ENCODE data around the gene NREP. TPM values are rescaled to one million over a fixed set of nuclear protein-coding genes. Genes with fewer than 3 reads are reported as not detected.

The NREP gene
- polyA plus RNA-seq, 12 donors = 342 to 519 (median 416) TPM

GRCh38 chr5:111776913-111777781, 20.2 kb upstream of the NREP start:
- no peak for DNase-seq

- DNase-seq = no peak
These were observed 18.2 kb upstream of the NREP start for GRCh38 chr5:111775224-111775623.

GRCh38 chr5:111774525-111774924, 17.5 kb upstream of the NREP start:
- no peak for DNase-seq

GRCh38 chr5:111772456-111773122, 15.6 kb upstream of the NREP start:
- DNase-seq = no peak

- DNase-seq = no peak
These were observed 12.5 kb upstream of the NREP start for GRCh38 chr5:111769541-111769940.

DNA sequence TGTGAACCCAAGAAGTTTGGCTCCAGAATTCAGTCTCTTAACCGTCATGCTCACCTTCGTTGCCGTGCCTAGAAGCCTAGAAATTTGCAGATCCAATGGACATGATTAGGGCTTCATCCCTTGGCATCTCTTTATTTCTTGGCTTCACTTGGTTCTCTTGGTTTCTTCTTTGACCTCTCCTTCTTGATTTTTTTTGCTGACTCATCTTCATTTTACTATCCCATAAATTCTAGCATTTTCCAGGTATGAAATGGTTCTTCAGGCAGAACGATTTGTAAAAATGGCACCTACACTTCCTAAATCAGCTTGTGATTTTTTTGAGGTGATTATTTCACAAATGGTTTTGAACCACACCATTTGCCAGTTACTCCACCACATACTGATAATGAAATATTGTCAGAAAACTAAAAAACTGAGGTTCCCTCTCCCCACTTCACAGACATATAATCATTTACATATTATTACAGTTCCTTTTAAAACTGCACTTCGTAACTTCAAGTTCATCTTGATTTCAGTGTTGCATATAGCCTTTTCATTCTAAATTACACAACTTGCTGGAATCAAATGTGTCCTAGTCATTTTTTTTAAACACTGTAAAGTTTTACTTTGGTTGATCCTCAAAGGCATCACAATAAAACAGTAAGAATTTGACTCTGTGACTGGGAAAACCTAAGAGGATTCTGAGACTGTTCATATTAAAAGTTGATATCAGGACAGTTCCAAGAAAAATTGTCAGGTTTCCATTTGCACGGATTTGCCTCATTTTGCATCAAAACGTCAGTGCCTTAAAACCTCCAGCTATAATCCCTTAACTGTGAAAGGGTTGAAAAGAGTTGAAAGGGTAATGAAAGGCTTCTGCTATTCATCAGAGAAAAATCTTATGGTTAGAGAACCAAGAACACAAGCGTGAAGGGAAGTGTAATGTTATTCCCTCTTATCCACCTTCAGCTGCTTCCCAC, 8.9 kb upstream of the NREP start:
- no peak for DNase-seq

- DNase-seq = no peak
These were observed 7.0 kb upstream of the NREP start for GRCh38 chr5:111764019-111764418.

- DNase-seq = no peak
These were observed 5.9 kb upstream of the NREP start for GRCh38 chr5:111762895-111763294.

GRCh38 chr5:111758284-111758628, 1.3 kb upstream of the NREP start:
- no peak for DNase-seq

DNA sequence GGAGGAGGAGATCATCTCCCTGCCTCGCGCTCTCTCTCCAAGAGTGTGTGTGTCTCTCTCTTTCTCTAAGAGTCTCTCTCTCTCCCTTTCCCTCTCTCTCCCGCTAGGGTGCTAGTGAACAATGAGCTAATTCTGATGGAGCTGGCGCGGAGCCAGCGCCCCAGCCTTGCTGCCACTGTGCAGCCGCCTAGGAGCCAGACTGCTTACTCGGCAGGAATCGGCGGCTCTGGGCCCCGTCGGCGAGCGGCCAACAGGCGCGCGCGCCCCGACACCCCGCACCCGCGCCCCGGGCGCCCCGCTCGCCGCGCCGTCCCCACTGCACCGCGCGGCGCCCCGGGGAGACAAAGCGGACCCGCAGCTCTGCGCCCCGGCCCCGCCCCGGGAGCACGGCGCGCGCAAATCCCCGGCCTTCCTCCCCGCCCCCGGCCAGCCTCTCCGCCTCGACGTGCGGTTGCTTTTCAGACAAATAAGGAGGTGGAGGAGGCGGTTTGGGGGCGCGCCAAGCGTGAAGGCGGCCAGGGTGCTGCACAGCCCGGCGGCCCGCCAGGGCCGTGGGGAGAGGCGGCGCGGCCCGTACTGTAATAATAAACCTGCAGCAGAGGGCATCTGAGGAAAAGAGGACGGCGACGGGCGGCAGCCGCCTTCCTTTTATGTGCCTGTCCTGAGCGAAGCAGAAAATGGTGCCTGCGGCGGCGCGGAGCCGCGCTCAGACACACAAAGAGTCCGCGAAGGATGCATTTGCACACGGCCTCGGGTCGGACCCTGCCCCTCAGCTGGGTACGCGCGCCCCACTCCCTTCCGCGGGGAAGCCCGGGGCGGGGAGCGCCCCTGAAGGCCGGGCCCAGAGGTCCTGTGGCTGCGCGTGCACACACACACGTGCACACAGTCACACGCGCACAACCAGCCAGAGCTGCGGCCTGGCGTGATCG, 625 bp upstream of the NREP start:
- DNase-seq = peak; percentile 93

- peak; percentile 83 for DNase-seq
These were observed 1.0 kb downstream of the NREP start for GRCh38 chr5:111755942-111756381.

DNA sequence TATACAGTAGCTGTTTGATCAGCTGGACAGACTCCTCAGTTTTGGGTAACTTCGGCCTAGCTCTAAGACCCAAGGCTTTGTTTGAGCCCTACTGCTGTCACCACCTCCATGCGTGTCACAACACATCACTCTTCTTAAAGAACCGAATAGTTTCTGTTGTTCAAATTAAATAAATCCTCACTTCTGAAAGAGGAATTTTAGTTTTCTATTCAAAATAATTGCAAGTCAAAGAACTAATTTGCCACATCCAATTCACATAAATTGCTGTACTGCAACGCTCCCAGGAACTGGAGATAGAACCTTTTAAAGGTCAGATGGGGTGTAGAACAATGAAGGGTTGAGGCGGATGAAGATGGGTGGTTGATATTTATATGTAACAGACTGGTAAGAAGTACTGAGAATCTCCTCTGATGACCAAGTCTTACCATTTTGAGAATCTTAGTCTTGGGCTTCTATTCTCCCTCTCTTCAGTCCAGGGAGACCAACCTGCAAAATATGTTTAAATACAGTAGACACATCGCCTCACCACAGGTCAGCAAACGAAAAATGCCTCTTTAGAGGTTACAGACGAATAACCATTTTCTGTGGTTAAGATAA, 1.6 kb downstream of the NREP start:
- no peak for DNase-seq

DNA sequence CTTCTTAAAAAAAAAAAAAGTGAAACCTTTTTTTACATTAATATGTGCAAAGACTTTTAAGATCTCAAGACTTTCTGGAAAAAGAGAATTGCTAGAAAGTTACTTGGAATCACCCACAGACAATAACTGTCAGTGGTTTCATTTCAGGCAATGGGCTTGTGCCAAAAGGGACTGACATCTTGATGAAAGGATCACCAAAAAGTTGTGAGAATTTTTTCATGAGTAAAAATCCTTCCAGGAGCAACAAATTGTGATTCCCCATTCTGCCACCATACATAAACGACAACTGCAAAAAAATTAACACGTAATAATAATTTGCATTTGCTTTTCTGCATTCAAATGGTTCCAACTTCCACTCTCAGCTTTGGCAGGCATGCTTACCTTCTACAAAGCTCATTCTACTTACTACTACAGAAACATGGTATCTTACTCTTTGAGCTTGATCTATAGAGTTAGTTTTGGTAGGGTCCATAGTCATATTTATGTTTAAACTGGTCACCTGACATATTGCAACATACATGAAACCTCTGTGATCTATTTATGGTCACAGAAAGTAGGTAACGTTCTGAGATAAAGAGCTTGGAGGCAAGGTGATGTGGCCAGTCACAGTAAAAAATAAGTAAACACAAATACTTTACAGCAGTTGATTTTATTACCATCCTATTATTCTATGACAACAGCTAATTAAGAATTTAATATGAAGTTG, 3.0 kb downstream of the NREP start:
- DNase-seq = no peak

- no peak for DNase-seq
These were observed 4.5 kb downstream of the NREP start for GRCh38 chr5:111752426-111752965.

DNA sequence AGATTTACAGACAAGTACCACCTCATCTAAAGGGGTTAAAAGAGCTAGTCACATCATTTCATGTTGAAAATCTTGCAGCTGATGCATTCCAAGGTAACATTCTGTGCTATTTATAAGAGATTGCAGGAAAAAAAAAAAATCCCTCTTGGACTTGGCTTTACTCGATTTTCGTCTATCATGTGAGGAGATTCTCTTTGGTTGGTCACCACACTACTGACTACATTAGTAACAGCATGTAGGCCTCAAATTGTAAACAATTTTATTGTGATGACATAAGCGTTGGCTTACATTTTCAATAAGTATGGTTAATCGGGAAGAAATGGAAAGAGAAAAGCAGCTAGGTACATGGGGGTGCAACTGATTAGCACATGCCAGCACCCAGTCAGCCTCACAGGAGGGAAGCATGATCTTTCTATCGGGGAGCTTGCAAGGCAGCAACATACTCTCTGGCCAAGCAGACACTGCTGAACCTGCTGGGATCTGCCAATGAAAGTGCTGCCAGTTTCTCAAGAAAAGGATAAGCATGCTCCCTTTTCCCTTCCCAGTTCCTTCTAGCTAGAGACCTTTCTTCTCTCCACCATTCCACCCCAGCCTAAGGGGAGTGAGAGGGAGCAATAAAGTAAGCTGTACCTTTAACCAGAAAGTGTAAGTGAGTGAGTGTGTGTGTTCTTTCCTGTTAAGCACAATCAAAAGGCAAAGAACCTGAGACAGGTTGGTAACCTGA, 7.5 kb downstream of the NREP start:
- no peak for DNase-seq

GRCh38 chr5:111748304-111748763, 8.7 kb downstream of the NREP start:
- DNase-seq = no peak

DNA sequence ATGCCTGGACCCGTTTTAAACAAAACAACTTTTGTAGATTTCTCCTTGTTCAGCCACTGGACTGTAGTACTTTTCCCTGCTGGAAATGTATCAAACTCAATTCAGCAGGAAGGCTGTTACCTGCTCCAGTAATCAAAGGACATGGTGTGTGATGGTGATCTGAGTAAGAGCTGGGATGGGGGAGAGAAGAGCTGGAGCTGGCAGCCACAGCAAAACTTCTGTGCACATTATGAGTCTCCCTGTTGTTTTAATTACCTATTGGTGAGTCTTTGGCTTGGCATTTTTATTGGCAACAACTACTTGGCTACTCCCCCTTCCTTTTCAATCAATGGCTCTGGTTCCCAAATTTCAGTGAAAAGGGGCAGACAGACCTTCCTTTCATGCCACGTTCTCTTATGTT, 9.7 kb downstream of the NREP start:
- DNase-seq = no peak

DNA sequence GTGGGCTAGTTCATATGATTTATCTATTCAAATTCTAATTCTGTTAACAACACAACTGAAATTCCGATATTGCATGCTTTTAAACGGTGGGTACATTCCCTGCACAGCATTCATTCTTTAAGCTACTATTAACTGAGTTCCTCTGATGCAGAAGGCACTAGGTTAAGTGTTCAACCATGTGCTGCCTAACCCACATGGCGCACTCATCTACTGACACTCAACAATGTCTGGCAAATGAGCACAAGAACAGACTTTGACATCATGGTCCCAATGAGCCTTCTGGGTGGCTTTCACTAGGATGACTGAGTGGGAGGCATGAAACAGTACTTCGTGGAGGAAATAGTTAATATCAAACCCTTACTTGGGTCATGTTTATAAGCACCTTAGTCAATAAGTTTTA, 10.2 kb downstream of the NREP start:
- no peak for DNase-seq

All from muscle of arm (tissue), 12 donors.